ENCODE results near the gene VASP. TPM values are rescaled to one million over a fixed set of nuclear protein-coding genes. Genes with fewer than 3 reads are reported as not detected.
A peak's percentile ranks its signal among the peaks of the same experiment; 100 is the strongest.

VASP gene
- total and polyA plus RNA-seq, 7 donors, result 13.5 to 76.3 (median 22.7) TPM

GRCh38 chr19:45488708-45489107, 18.6 kb upstream of the VASP start:
- 80 to 90% (median 83%) methylated on average over 15 of the region's 15 CpGs for WGBS, 3 donors
- H3K27me3 ChIP-seq (ENCODE audit: insufficient read depth in 3 of 3, low read length in 2 of 3), result no peaks in the 10 kb centered on the region
- peaks cover 0 to 30% of the 10 kb centered on the region in 2 donors for H3K36me3 ChIP-seq (ENCODE audit: insufficient read depth in 1 of 2, low read depth in 1 of 2)
- H3K4me3 ChIP-seq, result no peak overlapping the region
- H3K9me3 ChIP-seq, result no peaks in the 10 kb centered on the region
- ATAC-seq (no peak), DNase-seq (peak in 1 of 2 donors; percentile 54)
- no peak overlapping the region for H3K27ac ChIP-seq
- H3K4me1 ChIP-seq, result peaks cover 15% of the 10 kb centered on the region
- TF ChIP-seq, protein P1, sequence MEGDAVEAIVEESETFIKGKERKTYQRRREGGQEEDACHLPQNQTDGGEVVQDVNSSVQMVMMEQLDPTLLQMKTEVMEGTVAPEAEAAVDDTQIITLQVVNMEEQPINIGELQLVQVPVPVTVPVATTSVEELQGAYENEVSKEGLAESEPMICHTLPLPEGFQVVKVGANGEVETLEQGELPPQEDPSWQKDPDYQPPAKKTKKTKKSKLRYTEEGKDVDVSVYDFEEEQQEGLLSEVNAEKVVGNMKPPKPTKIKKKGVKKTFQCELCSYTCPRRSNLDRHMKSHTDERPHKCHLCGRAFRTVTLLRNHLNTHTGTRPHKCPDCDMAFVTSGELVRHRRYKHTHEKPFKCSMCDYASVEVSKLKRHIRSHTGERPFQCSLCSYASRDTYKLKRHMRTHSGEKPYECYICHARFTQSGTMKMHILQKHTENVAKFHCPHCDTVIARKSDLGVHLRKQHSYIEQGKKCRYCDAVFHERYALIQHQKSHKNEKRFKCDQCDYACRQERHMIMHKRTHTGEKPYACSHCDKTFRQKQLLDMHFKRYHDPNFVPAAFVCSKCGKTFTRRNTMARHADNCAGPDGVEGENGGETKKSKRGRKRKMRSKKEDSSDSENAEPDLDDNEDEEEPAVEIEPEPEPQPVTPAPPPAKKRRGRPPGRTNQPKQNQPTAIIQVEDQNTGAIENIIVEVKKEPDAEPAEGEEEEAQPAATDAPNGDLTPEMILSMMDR (IDR thresholded peaks at IDR 0.05), result no peak
- intact Hi-C loops (cut with DNase I), result no loop called here

- 76 to 90% (median 77%) methylated on average over 20 of the region's 20 CpGs for WGBS, 3 donors
- peaks cover 0 to 30% of the 10 kb centered on the region in 2 donors for H3K36me3 ChIP-seq (ENCODE audit: insufficient read depth in 1 of 2, low read depth in 1 of 2)
- peaks cover 15% of the 10 kb centered on the region for H3K4me1 ChIP-seq
- intact Hi-C loops (cut with DNase I), result no loop called here
- ATAC-seq, result no peak
- H3K9me3 ChIP-seq, result no peaks in the 10 kb centered on the region
- H3K27ac ChIP-seq, result no peak overlapping the region
- no peaks in the 10 kb centered on the region for H3K27me3 ChIP-seq (ENCODE audit: insufficient read depth in 3 of 3, low read length in 2 of 3)
- no peak for DNase-seq
- H3K4me3 ChIP-seq, result no peak overlapping the region
- TF ChIP-seq, protein P1 (IDR thresholded peaks at IDR 0.05), result no peak
Measured at GRCh38 chr19:45489216-45489855, 17.9 kb upstream of the VASP start.

- WGBS, 3 donors, result 40 to 68% (median 46%) methylated on average over 5 of the region's 5 CpGs
- peaks cover 15% of the 10 kb centered on the region for H3K4me1 ChIP-seq
- no peak for DNase-seq
- ATAC-seq, result no peak
- peaks cover 0 to 6% (median 0%) of the 10 kb centered on the region in 3 donors for H3K27me3 ChIP-seq (ENCODE audit: insufficient read depth in 3 of 3, low read length in 2 of 3)
- peaks cover 0 to 17% of the 10 kb centered on the region in 2 donors for H3K36me3 ChIP-seq (ENCODE audit: insufficient read depth in 1 of 2, low read depth in 1 of 2)
- TF ChIP-seq, protein P1 (IDR thresholded peaks at IDR 0.05), result no peak
- intact Hi-C loops (cut with DNase I), result loop anchor here in 1 of 2 donors (10.0 kb wide), 1 partner anchor 167 kb away; the partner anchor contains the start of gene CKM
- H3K4me3 ChIP-seq, result peak overlapping the region; percentile 79
- H3K9me3 ChIP-seq, result no peaks in the 10 kb centered on the region
- H3K27ac ChIP-seq, result peak overlapping the region; percentile 95
Measured at GRCh38 chr19:45492137-45492626, 15.1 kb upstream of the VASP start.

DNA sequence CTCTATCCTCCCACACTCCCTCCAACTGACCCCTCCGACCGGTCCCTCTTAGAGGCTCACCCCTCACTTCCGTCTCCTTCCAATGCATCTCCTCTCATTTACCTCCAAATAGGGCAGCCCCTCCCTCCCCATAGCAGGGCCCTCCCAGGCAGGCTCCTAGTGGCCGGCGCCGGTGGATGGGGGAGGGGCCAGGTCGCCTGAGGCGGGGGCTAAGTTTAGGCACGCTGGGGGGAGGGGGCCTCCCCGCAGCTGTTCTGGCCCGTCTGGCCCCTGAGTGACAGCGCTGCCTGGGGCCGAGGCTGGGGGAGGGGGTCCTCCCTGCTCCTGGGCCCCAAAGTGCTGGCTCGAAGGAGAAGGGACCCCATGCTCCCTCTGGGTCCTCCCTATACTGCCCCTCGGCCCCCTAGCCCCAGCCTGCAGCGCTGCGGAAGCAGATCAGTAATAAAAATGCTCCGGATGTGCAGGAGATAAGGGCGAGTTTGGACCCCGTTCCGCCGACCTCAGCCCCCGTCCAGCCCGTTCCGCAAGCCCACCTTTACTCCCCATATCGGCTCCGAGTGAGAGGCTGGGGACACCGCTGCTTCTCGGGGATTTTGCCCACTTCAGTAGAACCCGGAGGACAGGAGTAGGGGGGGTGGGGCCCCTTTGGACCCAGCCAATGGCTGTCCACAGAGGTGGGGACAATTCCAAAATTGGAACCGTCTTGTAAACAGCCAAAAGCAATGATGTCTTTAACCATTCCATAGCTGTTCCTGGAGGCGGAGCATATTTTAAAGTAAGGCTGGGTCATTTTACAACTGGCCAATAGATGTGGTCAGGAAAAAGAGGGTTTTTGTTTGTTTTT, 14.4 kb upstream of the VASP start:
- intact Hi-C loops (cut with DNase I), result loop anchor here in 1 of 2 donors (10.0 kb wide), 1 partner anchor 168 kb away; the partner anchor contains the start of gene CKM
- H3K4me3 ChIP-seq, result peak overlapping the region; percentile 79
- WGBS, 3 donors, result 2 to 3% (median 2%) methylated on average over 27 to 32 of the region's 32 CpGs
- H3K9me3 ChIP-seq, result no peaks in the 10 kb centered on the region
- peaks cover 0 to 10% of the 10 kb centered on the region in 2 donors for H3K36me3 ChIP-seq (ENCODE audit: insufficient read depth in 1 of 2, low read depth in 1 of 2)
- peak overlapping the region; percentile 95 for H3K27ac ChIP-seq
- TF ChIP-seq, protein P1 (IDR thresholded peaks at IDR 0.05), result no peak
- H3K4me1 ChIP-seq, result peaks cover 15% of the 10 kb centered on the region
- DNase-seq (peak; percentile 79 to 94), ATAC-seq (peak; percentile 86 to 89 (median 87))
- H3K27me3 ChIP-seq (ENCODE audit: insufficient read depth in 3 of 3, low read length in 2 of 3), result peaks cover 0 to 10% (median 0%) of the 10 kb centered on the region in 3 donors

Data from psoas muscle (tissue), 8 donors.